Keratinocyte (primary cell): Measurements from ENCODE around the gene WDR49. TPM values are rescaled to one million over a fixed set of nuclear protein-coding genes. Genes with fewer than 3 reads are reported as not detected.

Experiments
- DNase-seq: peaks from one replicate; pipeline ENCODE4 v3.0.0-alpha.2; 2011; ENCODE audit warnings: low read depth, missing footprints, low spot score
- FAIRE-seq: peaks from 2 replicates; lab custom pipeline; 2011; peaks lifted over from hg19 to GRCh38; lab: Jason Lieb, UNC
- H2AFZ ChIP-seq: 2 replicates; pipeline ENCODE4 v1.6.0; 2012; ENCODE audit warnings: low read length, control low read depth, inconsistent platforms; ENCODE audit not compliant: control insufficient read depth
- H3K27ac ChIP-seq: 2 replicates; pipeline ENCODE4 v1.5.1; 2011; ENCODE audit warnings: low read length; ENCODE audit not compliant: control insufficient read depth, insufficient read depth
- H3K27me3 ChIP-seq: 3 replicates; pipeline ENCODE4 v1.6.0; 2011; ENCODE audit warnings: low read length; ENCODE audit not compliant: control insufficient read depth, insufficient read depth; ENCODE audit errors: extremely low read depth
- H3K36me3 ChIP-seq, 2 experiments: 2 replicates in 1 of 2; 3 replicates in 1 of 2; pipeline ENCODE4 v1.5.1; 2011; ENCODE audit warnings: low read length in 2 of 2, mild to moderate bottlenecking in 1 of 2; ENCODE audit not compliant: control insufficient read depth in 2 of 2, insufficient read depth in 2 of 2; ENCODE audit errors: extremely low read depth in 1 of 2
- H3K4me1 ChIP-seq: 3 replicates; pipeline ENCODE4 v1.5.1; 2011; ENCODE audit warnings: low read length; ENCODE audit not compliant: control insufficient read depth, insufficient read depth; ENCODE audit errors: extremely low read depth
- H3K4me2 ChIP-seq: 3 replicates; pipeline ENCODE4 v1.6.0; 2011; ENCODE audit warnings: low read depth, low read length; ENCODE audit not compliant: control insufficient read depth, insufficient read depth; ENCODE audit errors: extremely low read depth
- H3K4me3 ChIP-seq, 3 experiments: fragments of 200-600 bp in 1 of 3; sonication (generic) in 1 of 3; 2 replicates in 2 of 3; 3 replicates in 1 of 3; pipeline ENCODE4 v1.5.1; 2011 to 2016; ENCODE audit warnings: low read length in 3 of 3, mild to moderate bottlenecking in 3 of 3, control low read depth in 2 of 3, inconsistent platforms in 1 of 3, low read depth in 1 of 3, mixed read lengths in 1 of 3, mixed run types in 1 of 3, moderate library complexity in 1 of 3; ENCODE audit not compliant: control insufficient read depth in 2 of 3, insufficient read depth in 2 of 3; ENCODE audit errors: extremely low read depth in 1 of 3
- H3K79me2 ChIP-seq: 2 replicates; pipeline ENCODE4 v1.6.0; 2012; ENCODE audit warnings: low read length; ENCODE audit not compliant: control insufficient read depth, insufficient read depth
- H3K9ac ChIP-seq: 3 replicates; pipeline ENCODE4 v1.6.0; 2011; ENCODE audit warnings: low read length; ENCODE audit not compliant: control insufficient read depth, insufficient read depth; ENCODE audit errors: extremely low read depth
- H3K9me1 ChIP-seq: 3 replicates; pipeline ENCODE4 v1.6.0; 2011; ENCODE audit warnings: low read length; ENCODE audit not compliant: control insufficient read depth, insufficient read depth; ENCODE audit errors: extremely low read depth
- H3K9me3 ChIP-seq: 2 replicates; pipeline ENCODE4 v1.5.1; 2012; ENCODE audit warnings: low read depth, low read length; ENCODE audit not compliant: control insufficient read depth
- H4K20me1 ChIP-seq: 3 replicates; pipeline ENCODE4 v1.6.0; 2011; ENCODE audit warnings: low read length; ENCODE audit not compliant: control insufficient read depth, insufficient read depth; ENCODE audit errors: extremely low read depth
- EZH2 ChIP-seq: IDR thresholded peaks from one replicate; pipeline ENCODE4 v1.6.1; 2012; ENCODE audit warnings: inconsistent platforms, mild to moderate bottlenecking, low read length, moderate library complexity
- dilution Hi-C: fragments of 300-500 bp; cut with MboI; formaldehyde crosslinking; loops from one replicate; pipeline ENCODE4 v1.7.0; 2020; ENCODE audit warnings: low sequenced_read_pairs; ENCODE audit not compliant: extremely low pct_ligation_motif_present
- polyA plus RNA-seq, 5 experiments: library from polyadenylated mRNA; depleted of rRNA in 3 of 5; stranded (reverse) in 3 of 5; stranded (forward) in 1 of 5; unstranded in 1 of 5; fragments of >200 nt; gene quantifications; 1 replicate in 1 of 5; 2 replicates in 3 of 5; 3 replicates in 1 of 5; pipeline versions ENCODE4 v1.2.1 to v1.2.3, GENCODE V29; 2011 to 2012; ENCODE audit warnings: missing spikeins in 2 of 5, low read depth in 1 of 5, low replicate concordance in 1 of 5
- TF ChIP-seq, protein P1 (sequence below), 3 experiments: IDR thresholded peaks in 1 of 3; conservative IDR thresholded peaks in 1 of 3; optimal IDR thresholded peaks in 1 of 3; 2 replicates in 2 of 3; 3 replicates in 1 of 3; pipeline versions ENCODE3 to v1.5.1; 2011; ENCODE audit warnings: low read length in 3 of 3, mild to moderate bottlenecking in 3 of 3, moderate library complexity in 2 of 3, control low read depth in 1 of 3, inconsistent platforms in 1 of 3; ENCODE audit not compliant: insufficient read depth in 2 of 3; ENCODE audit errors: extremely low read depth in 1 of 3

The WDR49 gene
- polyA plus RNA-seq, 1 donor (not counting 4 experiments of a cell fraction or from before 2014, with no cell fraction given), result not detected

- Histone ChIP-seq H3K9me1 (no peaks in the 10 kb centered on the region), H3K79me2 (no peaks in the 10 kb centered on the region), H3K27ac (no peak overlapping the region), H3K4me2 (no peak overlapping the region), H2AFZ (no peak overlapping the region), H4K20me1 (no peaks in the 10 kb centered on the region), H3K36me3 (no peaks in the 10 kb centered on the region), H3K4me3 (no peak overlapping the region), H3K27me3 (no peaks in the 10 kb centered on the region), H3K9me3 (no peaks in the 10 kb centered on the region), H3K4me1 (no peaks in the 10 kb centered on the region), H3K9ac (no peak overlapping the region)
- TF ChIP-seq EZH2, result no peak
- TF ChIP-seq, protein P1, sequence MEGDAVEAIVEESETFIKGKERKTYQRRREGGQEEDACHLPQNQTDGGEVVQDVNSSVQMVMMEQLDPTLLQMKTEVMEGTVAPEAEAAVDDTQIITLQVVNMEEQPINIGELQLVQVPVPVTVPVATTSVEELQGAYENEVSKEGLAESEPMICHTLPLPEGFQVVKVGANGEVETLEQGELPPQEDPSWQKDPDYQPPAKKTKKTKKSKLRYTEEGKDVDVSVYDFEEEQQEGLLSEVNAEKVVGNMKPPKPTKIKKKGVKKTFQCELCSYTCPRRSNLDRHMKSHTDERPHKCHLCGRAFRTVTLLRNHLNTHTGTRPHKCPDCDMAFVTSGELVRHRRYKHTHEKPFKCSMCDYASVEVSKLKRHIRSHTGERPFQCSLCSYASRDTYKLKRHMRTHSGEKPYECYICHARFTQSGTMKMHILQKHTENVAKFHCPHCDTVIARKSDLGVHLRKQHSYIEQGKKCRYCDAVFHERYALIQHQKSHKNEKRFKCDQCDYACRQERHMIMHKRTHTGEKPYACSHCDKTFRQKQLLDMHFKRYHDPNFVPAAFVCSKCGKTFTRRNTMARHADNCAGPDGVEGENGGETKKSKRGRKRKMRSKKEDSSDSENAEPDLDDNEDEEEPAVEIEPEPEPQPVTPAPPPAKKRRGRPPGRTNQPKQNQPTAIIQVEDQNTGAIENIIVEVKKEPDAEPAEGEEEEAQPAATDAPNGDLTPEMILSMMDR (optimal IDR thresholded peaks at IDR 0.05 in 1 of 3, IDR thresholded peaks at IDR 0.05 in 1 of 3, conservative IDR thresholded peaks at IDR 0.05 in 1 of 3; ENCODE audit: extremely low read depth in 1 of 3, insufficient read depth in 2 of 3, low read length in 3 of 3), result no peak
- DNase-seq (no peak), FAIRE-seq (no peak)
- dilution Hi-C loops, result no loop called here
Measured at GRCh38 chr3:167451282-167451681, 202.5 kb downstream of the WDR49 start.

DNA sequence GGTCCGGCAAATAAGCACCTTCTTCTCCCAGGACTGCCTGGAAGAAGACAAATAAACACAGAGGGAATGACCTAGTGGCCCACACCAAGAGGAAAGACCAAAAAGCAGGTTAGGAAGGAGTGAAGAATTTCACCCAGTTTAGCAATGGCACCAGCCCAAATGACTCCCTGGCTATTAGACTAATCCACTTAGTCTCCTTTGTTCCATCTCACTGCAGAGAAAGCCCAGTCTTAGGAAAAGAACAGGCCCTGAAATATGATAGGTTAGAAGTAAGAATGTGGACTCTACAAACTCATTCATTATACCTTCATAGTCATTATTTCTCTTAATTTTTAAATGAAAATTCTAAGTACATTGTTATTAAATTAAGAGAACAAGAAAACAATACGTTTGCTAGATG is 203.1 kb downstream of the WDR49 start:
- Histone ChIP-seq H3K36me3 (no peaks in the 10 kb centered on the region), H3K4me1 (no peaks in the 10 kb centered on the region), H3K9me3 (no peaks in the 10 kb centered on the region), H2AFZ (no peak overlapping the region), H3K79me2 (no peaks in the 10 kb centered on the region), H3K9ac (no peak overlapping the region), H3K27ac (no peak overlapping the region), H3K27me3 (no peaks in the 10 kb centered on the region), H3K4me2 (no peak overlapping the region), H3K4me3 (no peak overlapping the region), H4K20me1 (no peaks in the 10 kb centered on the region), H3K9me1 (no peaks in the 10 kb centered on the region)
- TF ChIP-seq, protein P1 (optimal IDR thresholded peaks at IDR 0.05 in 1 of 3, IDR thresholded peaks at IDR 0.05 in 1 of 3, conservative IDR thresholded peaks at IDR 0.05 in 1 of 3; ENCODE audit: extremely low read depth in 1 of 3, insufficient read depth in 2 of 3, low read length in 3 of 3), result no peak
- TF ChIP-seq EZH2, result no peak
- DNase-seq (no peak), FAIRE-seq (no peak)
- dilution Hi-C loops, result no loop called here
